ENCODE results near the gene PNMA6E. TPM values are rescaled to one million over a fixed set of nuclear protein-coding genes. Genes with fewer than 3 reads are reported as not detected.

The PNMA6E gene
- total RNA-seq, 3 donors from 2014 or later, result not detected

- intact Hi-C loops (cut with DNase I, micrococcal nuclease), result no loop called here
- Histone ChIP-seq H3K4me1 (ENCODE audit: low read depth) (no peaks in the 10 kb centered on the region), H3K36me3 (ENCODE audit: low read depth) (no peaks in the 10 kb centered on the region), H3K9me3 (no peaks in the 10 kb centered on the region), H3K4me3 (no peak overlapping the region)
- TF ChIP-seq CTCF (IDR thresholded peaks at IDR 0.05), result no peak
- no peak for ATAC-seq
- DNase-seq, result no peak
These were observed 22.5 kb downstream of the PNMA6E start for GRCh38 chrX:153378607-153379006.

- no peak for DNase-seq
- intact Hi-C loops (cut with DNase I, micrococcal nuclease), result no loop called here
- H3K36me3 ChIP-seq (ENCODE audit: low read depth), result no peaks in the 10 kb centered on the region
- no peaks in the 10 kb centered on the region for H3K9me3 ChIP-seq
- ATAC-seq, result no peak
- no peaks in the 10 kb centered on the region for H3K4me1 ChIP-seq (ENCODE audit: low read depth)
- no peak overlapping the region for H3K4me3 ChIP-seq
- TF ChIP-seq CTCF (IDR thresholded peaks at IDR 0.05), result no peak
These were observed 23.4 kb downstream of the PNMA6E start for GRCh38 chrX:153377727-153378126.

GRCh38 chrX:153375571-153375970 is 25.6 kb downstream of the PNMA6E start:
- no peak for ATAC-seq

GRCh38 chrX:153374426-153374825 is 26.7 kb downstream of the PNMA6E start:
- no peak overlapping the region for H3K4me3 ChIP-seq
- no peak for TF ChIP-seq CTCF (IDR thresholded peaks at IDR 0.05)
- DNase-seq, result no peak
- no peak for ATAC-seq
- no peaks in the 10 kb centered on the region for H3K4me1 ChIP-seq (ENCODE audit: low read depth)
- intact Hi-C loops (cut with DNase I, micrococcal nuclease), result no loop called here
- H3K9me3 ChIP-seq, result no peaks in the 10 kb centered on the region
- H3K36me3 ChIP-seq (ENCODE audit: low read depth), result no peaks in the 10 kb centered on the region

More at GRCh38 chrX:153375571-153375970, 25.6 kb downstream of the PNMA6E start:
- H3K36me3 ChIP-seq (ENCODE audit: low read depth), result no peaks in the 10 kb centered on the region
- no peak overlapping the region for H3K4me3 ChIP-seq
- intact Hi-C loops (cut with DNase I, micrococcal nuclease), result no loop called here
- H3K9me3 ChIP-seq, result no peaks in the 10 kb centered on the region
- TF ChIP-seq CTCF (IDR thresholded peaks at IDR 0.05), result no peak
- H3K4me1 ChIP-seq (ENCODE audit: low read depth), result no peaks in the 10 kb centered on the region
- DNase-seq, result no peak

- intact Hi-C loops (cut with DNase I, micrococcal nuclease), result no loop called here
- DNase-seq, result no peak
- no peak for ATAC-seq
- Histone ChIP-seq H3K4me3 (no peak overlapping the region), H3K4me1 (ENCODE audit: low read depth) (no peaks in the 10 kb centered on the region), H3K36me3 (ENCODE audit: low read depth) (no peaks in the 10 kb centered on the region), H3K9me3 (no peaks in the 10 kb centered on the region)
- no peak for TF ChIP-seq CTCF (IDR thresholded peaks at IDR 0.05)
These were observed 28.2 kb downstream of the PNMA6E start for GRCh38 chrX:153372949-153373348.

- Histone ChIP-seq H3K9me3 (no peaks in the 10 kb centered on the region), H3K4me1 (ENCODE audit: low read depth) (no peaks in the 10 kb centered on the region), H3K36me3 (ENCODE audit: low read depth) (no peaks in the 10 kb centered on the region), H3K4me3 (no peak overlapping the region)
- intact Hi-C loops (cut with DNase I, micrococcal nuclease), result no loop called here
- no peak for ATAC-seq
- TF ChIP-seq CTCF (IDR thresholded peaks at IDR 0.05), result no peak
- no peak for DNase-seq
These were observed 29.9 kb downstream of the PNMA6E start for GRCh38 chrX:153371256-153371655.
